HepG2 (cell line): ENCODE results near the gene NAA16. TPM values are rescaled to one million over a fixed set of nuclear protein-coding genes. Genes with fewer than 3 reads are reported as not detected.

Experiments used
- ATAC-seq: fragments of 200-7000 bp; cut with Tn5 transposase; 3 replicates; pipeline ENCODE4 v1.9.1; 2020; ENCODE audit warnings: mild to moderate bottlenecking, moderate library complexity
- BruUV-seq: library from RNA; stranded (reverse); fragments of 400-500 nt; replicated peaks from 2 replicates; lab custom pipeline; 2021; lab: Mats Ljungman, UMichigan
- CTCF ChIA-PET: fragments of 300-600 bp; formaldehyde crosslinking; extraction: SDS; loops from one replicate; lab custom pipeline; 2021; ENCODE audit warnings: low total read pairs, inconsistent platforms, low intra/inter-chr PET ratio; lab: Yijun Ruan, JAX
- POLR2A ChIA-PET: fragments of 350-600 bp; sonication (Branson Sonifier 250); formaldehyde crosslinking; loops from one replicate; lab custom pipeline; 2020; ENCODE audit warnings: antibody characterized with exemption, inconsistent platforms; lab: Yijun Ruan, JAX
- DNase-seq: peaks from one replicate; pipeline ENCODE4 v3.0.0-alpha.2; 2015; ENCODE audit warnings: low spot score
- FAIRE-seq: peaks from 3 replicates; lab custom pipeline; 2011; peaks lifted over from hg19 to GRCh38; lab: Jason Lieb, UNC
- H2AFZ ChIP-seq: one replicate; pipeline ENCODE4 v1.6.1; 2011; ENCODE audit warnings: low read length, inconsistent platforms
- H3K27ac ChIP-seq: fragments of 300-600 bp; 3 replicates; pipeline ENCODE4 v1.8.0; 2011; ENCODE audit warnings: mixed run types, mild to moderate bottlenecking, mixed read lengths, low read length, inconsistent platforms; ENCODE audit not compliant: insufficient read depth; ENCODE audit errors: extremely low read length
- H3K27me3 ChIP-seq, 2 experiments: fragments of 200-600 bp in 1 of 2; 2 replicates in 1 of 2; 3 replicates in 1 of 2; pipeline versions ENCODE4 v1.6.0 to v1.8.0; 2011; ENCODE audit warnings: low read length in 2 of 2, mild to moderate bottlenecking in 2 of 2, moderate library complexity in 2 of 2, inconsistent platforms in 1 of 2; ENCODE audit not compliant: insufficient read depth in 2 of 2, control insufficient read depth in 1 of 2
- H3K36me3 ChIP-seq, 2 experiments: fragments of 200-600 bp in 1 of 2; replicated peaks in 1 of 2; 2 replicates in 1 of 2; 3 replicates in 1 of 2; pipeline versions ENCODE4 v1.5.1 to v1.8.0; 2011; ENCODE audit warnings: low read length in 2 of 2, inconsistent platforms in 1 of 2; ENCODE audit not compliant: insufficient read depth in 2 of 2, control insufficient read depth in 1 of 2
- H3K4me1 ChIP-seq: 2 replicates; pipeline ENCODE4 v1.5.1; 2012; ENCODE audit warnings: low read length, inconsistent platforms; ENCODE audit not compliant: insufficient read depth
- H3K4me2 ChIP-seq: 2 replicates; pipeline ENCODE4 v1.6.0; 2011; ENCODE audit warnings: low read depth, low read length, inconsistent platforms
- H3K4me3 ChIP-seq, 3 experiments: fragments of 200-600 bp in 1 of 3; sonication (generic), shearing (Covaris generic) in 1 of 3; replicated peaks in 1 of 3; 2 replicates each; pipeline ENCODE4 v1.5.1; 2011 to 2016; ENCODE audit warnings: low read length in 3 of 3, inconsistent platforms in 2 of 3, low read depth in 2 of 3, mild to moderate bottlenecking in 2 of 3, control low read depth in 1 of 3, mixed read lengths in 1 of 3; ENCODE audit not compliant: insufficient read depth in 1 of 3
- H3K79me2 ChIP-seq: one replicate; pipeline ENCODE4 v1.6.1; 2011; ENCODE audit warnings: low read length, inconsistent platforms; ENCODE audit not compliant: insufficient read depth
- H3K9ac ChIP-seq: 2 replicates; pipeline ENCODE4 v1.6.0; 2011; ENCODE audit warnings: mild to moderate bottlenecking, low read depth, low read length, inconsistent platforms; ENCODE audit not compliant: insufficient read depth
- H3K9me3 ChIP-seq: 2 replicates; pipeline ENCODE4 v1.5.1; 2012; ENCODE audit warnings: mild to moderate bottlenecking, low read length
- H4K20me1 ChIP-seq: 2 replicates; pipeline ENCODE4 v1.6.0; 2011; ENCODE audit warnings: inconsistent platforms, mild to moderate bottlenecking, low read length, moderate library complexity; ENCODE audit not compliant: insufficient read depth
- HCFC1 ChIP-seq: fragments of 150-350 bp; IDR thresholded peaks from 2 replicates; pipeline ENCODE4 v1.6.1; 2014; ENCODE audit warnings: low read depth, low read length
- IRF9 ChIP-seq: sonication (generic); formaldehyde crosslinking; IDR thresholded peaks from 2 replicates; pipeline ENCODE4 v1.8.0; 2022; ENCODE audit warnings: missing genetic modification reagents, mild to moderate bottlenecking, borderline replicate concordance
- MTA3 ChIP-seq: sonication (generic); formaldehyde crosslinking; IDR thresholded peaks from 2 replicates; pipeline ENCODE4 v1.4.0; 2020; ENCODE audit warnings: missing genetic modification reagents
- RFX5 ChIP-seq: IDR thresholded peaks from 2 replicates; pipeline ENCODE4 v1.6.1; 2011; ENCODE audit warnings: low read depth, low read length, improper control_type of control experiment
- ZNF138 ChIP-seq: sonication (generic); formaldehyde crosslinking; IDR thresholded peaks from 2 replicates; pipeline ENCODE4 v1.5.0; 2020; ENCODE audit warnings: mild to moderate bottlenecking, low read depth, missing genetic modification reagents
- ZNF891 ChIP-seq: sonication (generic); formaldehyde crosslinking; IDR thresholded peaks from 2 replicates; pipeline ENCODE4 v1.5.0; 2020; ENCODE audit warnings: mild to moderate bottlenecking, missing genetic modification reagents
- ZZZ3 ChIP-seq: sonication (generic); formaldehyde crosslinking; IDR thresholded peaks from 2 replicates; pipeline ENCODE4 v1.4.0; 2020; ENCODE audit warnings: missing genetic modification reagents, mild to moderate bottlenecking, borderline replicate concordance
- WGBS: methylation state at CpG from one replicate; pipeline ENCODE4 v1.1.6; 2017; ENCODE audit warnings: low lambda C conversion rate; 5-methylcytosine and 5-hydroxymethylcytosine counted together
- in situ Hi-C: cut with HindIII; loops from 2 replicates; pipeline ENCODE4 v1.10.0; 2017; ENCODE audit warnings: low pct_unique_long_range_greater_than_20kb; ENCODE audit not compliant: extremely low pct_ligation_motif_present
- intact Hi-C: fragments of 100-400 bp; cut with micrococcal nuclease; formaldehyde crosslinking; loops from one replicate; pipeline ENCODE4 v1.10.0; 2022; ENCODE audit not compliant: unreplicated experiment
- polyA plus RNA-seq, 8 experiments: library from polyadenylated mRNA; depleted of rRNA in 3 of 8; stranded (reverse) in 7 of 8; unstranded in 1 of 8; fragments of >200 nt; fragmentation: Illumina TruSeq in 4 of 8; extraction: Trizol in 4 of 8; gene quantifications; 2 replicates each; pipeline versions ENCODE4 v1.2.1 to v1.2.3, GENCODE V29; 2011 to 2016; ENCODE audit warnings: low read depth in 4 of 8, missing spikeins in 1 of 8, mixed read lengths in 1 of 8; ENCODE audit not compliant: insufficient read depth in 1 of 8
- total RNA-seq, 5 experiments: library from RNA; depleted of rRNA; stranded (reverse); fragments of >200 nt; fragmentation: Illumina TruSeq; extraction: Trizol; gene quantifications; 2 replicates each; pipeline ENCODE4 v1.2.3, GENCODE V29; 2016; ENCODE audit warnings: low read depth in 1 of 5
- TF ChIP-seq, protein P1 (sequence below): sonication (generic); formaldehyde crosslinking; IDR thresholded peaks from 2 replicates; pipeline ENCODE4 v1.4.0; 2020; ENCODE audit warnings: missing genetic modification reagents
- TF ChIP-seq, protein P2 (sequence below): sonication (generic); formaldehyde crosslinking; IDR thresholded peaks from 2 replicates; pipeline ENCODE4 v1.4.0; 2020; ENCODE audit warnings: missing genetic modification reagents, borderline replicate concordance
- TF ChIP-seq, protein P3 (sequence below): sonication (generic); formaldehyde crosslinking; IDR thresholded peaks from 2 replicates; pipeline ENCODE4 v1.5.0; 2020; ENCODE audit warnings: missing genetic modification reagents

The NAA16 gene
- total and polyA plus RNA-seq, 2 of the 13 experiments (the other 11 are each of a cell fraction or from before 2014, with no cell fraction given), result 9.2 to 15.1 TPM

GRCh38 chr13:41302743-41303142, 8.3 kb upstream of the NAA16 start:
- CTCF ChIA-PET, result no interaction called here
- DNase-seq (no peak), FAIRE-seq (no peak), ATAC-seq (no peak)
- H3K4me1 ChIP-seq, result peaks cover 19% of the 10 kb centered on the region
- no peaks in the 10 kb centered on the region for H3K36me3 ChIP-seq
- H3K27ac ChIP-seq, result no peak overlapping the region
- no peak overlapping the region for H2AFZ ChIP-seq
- H3K4me3 ChIP-seq, result no peak overlapping the region
- intact Hi-C loops (no loop called here), in situ Hi-C loops (no loop called here)
- no peaks in the 10 kb centered on the region for H4K20me1 ChIP-seq
- BruUV-seq, result no TSS peak
- TF ChIP-seq, protein P1, sequence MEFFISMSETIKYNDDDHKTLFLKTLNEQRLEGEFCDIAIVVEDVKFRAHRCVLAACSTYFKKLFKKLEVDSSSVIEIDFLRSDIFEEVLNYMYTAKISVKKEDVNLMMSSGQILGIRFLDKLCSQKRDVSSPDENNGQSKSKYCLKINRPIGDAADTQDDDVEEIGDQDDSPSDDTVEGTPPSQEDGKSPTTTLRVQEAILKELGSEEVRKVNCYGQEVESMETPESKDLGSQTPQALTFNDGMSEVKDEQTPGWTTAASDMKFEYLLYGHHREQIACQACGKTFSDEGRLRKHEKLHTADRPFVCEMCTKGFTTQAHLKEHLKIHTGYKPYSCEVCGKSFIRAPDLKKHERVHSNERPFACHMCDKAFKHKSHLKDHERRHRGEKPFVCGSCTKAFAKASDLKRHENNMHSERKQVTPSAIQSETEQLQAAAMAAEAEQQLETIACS, result no peak
- no peak overlapping the region for H3K9ac ChIP-seq
- H3K27me3 ChIP-seq, result no peaks in the 10 kb centered on the region; a peak in 1 of 5 replicates
- H3K79me2 ChIP-seq, result no peaks in the 10 kb centered on the region
- WGBS, result 82% methylated on average over 3 of the region's 3 CpGs
- POLR2A ChIA-PET, result no interaction called here
- no peaks in the 10 kb centered on the region for H3K9me3 ChIP-seq
- no peak overlapping the region for H3K4me2 ChIP-seq

DNA sequence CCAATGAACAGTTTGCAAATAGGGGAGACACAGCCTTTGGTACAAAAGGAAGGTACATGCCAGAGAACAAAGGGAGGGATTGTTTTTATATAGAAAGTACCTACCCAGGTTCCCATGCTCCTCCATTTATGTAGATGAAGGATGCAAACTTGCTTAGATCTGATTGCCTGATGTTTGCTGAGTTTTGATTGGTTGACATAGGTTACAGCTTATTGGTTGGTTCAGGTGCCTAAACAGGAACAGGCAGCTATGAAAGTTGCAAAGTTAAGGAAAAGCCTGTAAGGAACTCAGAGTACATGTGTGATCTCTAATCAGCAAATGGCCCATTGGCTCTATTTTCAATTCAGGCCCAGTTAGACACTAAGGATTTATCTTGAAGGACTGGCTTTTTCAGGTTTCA, 6.5 kb upstream of the NAA16 start:
- intact Hi-C loops, result no loop called here
- in situ Hi-C loops, result no loop called here
- CTCF ChIA-PET, result no interaction called here
- Histone ChIP-seq H3K27ac (no peak overlapping the region), H3K36me3 (no peaks in the 10 kb centered on the region), H3K27me3 (no peaks in the 10 kb centered on the region; a peak in 1 of 5 replicates), H3K4me1 (peaks cover 31% of the 10 kb centered on the region), H3K9me3 (no peaks in the 10 kb centered on the region)
- no peak for DNase-seq
- POLR2A ChIA-PET, result no interaction called here
- TF ChIP-seq MTA3 (CRISPR knock-in tag), result no peak
- TF ChIP-seq HCFC1, result no peak
- no peak for TF ChIP-seq RFX5
- TF ChIP-seq ZNF138 (CRISPR knock-in tag), result no peak
- no peak for TF ChIP-seq IRF9
- TF ChIP-seq ZZZ3 (CRISPR knock-in tag), result no peak
- TF ChIP-seq, protein P2, sequence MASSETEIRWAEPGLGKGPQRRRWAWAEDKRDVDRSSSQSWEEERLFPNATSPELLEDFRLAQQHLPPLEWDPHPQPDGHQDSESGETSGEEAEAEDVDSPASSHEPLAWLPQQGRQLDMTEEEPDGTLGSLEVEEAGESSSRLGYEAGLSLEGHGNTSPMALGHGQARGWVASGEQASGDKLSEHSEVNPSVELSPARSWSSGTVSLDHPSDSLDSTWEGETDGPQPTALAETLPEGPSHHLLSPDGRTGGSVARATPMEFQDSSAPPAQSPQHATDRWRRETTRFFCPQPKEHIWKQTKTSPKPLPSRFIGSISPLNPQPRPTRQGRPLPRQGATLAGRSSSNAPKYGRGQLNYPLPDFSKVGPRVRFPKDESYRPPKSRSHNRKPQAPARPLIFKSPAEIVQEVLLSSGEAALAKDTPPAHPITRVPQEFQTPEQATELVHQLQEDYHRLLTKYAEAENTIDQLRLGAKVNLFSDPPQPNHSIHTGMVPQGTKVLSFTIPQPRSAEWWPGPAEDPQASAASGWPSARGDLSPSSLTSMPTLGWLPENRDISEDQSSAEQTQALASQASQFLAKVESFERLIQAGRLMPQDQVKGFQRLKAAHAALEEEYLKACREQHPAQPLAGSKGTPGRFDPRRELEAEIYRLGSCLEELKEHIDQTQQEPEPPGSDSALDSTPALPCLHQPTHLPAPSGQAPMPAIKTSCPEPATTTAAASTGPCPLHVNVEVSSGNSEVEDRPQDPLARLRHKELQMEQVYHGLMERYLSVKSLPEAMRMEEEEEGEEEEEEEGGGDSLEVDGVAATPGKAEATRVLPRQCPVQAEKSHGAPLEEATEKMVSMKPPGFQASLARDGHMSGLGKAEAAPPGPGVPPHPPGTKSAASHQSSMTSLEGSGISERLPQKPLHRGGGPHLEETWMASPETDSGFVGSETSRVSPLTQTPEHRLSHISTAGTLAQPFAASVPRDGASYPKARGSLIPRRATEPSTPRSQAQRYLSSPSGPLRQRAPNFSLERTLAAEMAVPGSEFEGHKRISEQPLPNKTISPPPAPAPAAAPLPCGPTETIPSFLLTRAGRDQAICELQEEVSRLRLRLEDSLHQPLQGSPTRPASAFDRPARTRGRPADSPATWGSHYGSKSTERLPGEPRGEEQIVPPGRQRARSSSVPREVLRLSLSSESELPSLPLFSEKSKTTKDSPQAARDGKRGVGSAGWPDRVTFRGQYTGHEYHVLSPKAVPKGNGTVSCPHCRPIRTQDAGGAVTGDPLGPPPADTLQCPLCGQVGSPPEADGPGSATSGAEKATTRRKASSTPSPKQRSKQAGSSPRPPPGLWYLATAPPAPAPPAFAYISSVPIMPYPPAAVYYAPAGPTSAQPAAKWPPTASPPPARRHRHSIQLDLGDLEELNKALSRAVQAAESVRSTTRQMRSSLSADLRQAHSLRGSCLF, result no peak
- TF ChIP-seq ZNF891 (CRISPR knock-in tag), result no peak
- TF ChIP-seq, protein P3, sequence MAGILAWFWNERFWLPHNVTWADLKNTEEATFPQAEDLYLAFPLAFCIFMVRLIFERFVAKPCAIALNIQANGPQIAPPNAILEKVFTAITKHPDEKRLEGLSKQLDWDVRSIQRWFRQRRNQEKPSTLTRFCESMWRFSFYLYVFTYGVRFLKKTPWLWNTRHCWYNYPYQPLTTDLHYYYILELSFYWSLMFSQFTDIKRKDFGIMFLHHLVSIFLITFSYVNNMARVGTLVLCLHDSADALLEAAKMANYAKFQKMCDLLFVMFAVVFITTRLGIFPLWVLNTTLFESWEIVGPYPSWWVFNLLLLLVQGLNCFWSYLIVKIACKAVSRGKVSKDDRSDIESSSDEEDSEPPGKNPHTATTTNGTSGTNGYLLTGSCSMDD (CRISPR knock-in tag), result no peak
- TF ChIP-seq, all 625 proteins: peak for 0
- no peaks in the 10 kb centered on the region for H3K79me2 ChIP-seq
- H3K9ac ChIP-seq, result no peak overlapping the region
- no peaks in the 10 kb centered on the region for H4K20me1 ChIP-seq
- no peak overlapping the region for H3K4me3 ChIP-seq
- ATAC-seq (no peak), FAIRE-seq (no peak)
- H2AFZ ChIP-seq, result no peak overlapping the region
- no TSS peak for BruUV-seq
- H3K4me2 ChIP-seq, result no peak overlapping the region
